HepG2 (cell line): ENCODE results near the gene TCAIM. TPM values are rescaled to one million over a fixed set of nuclear protein-coding genes. Genes with fewer than 3 reads are reported as not detected.
A peak's percentile ranks its signal among the peaks of the same experiment; 100 is the strongest.

Experiments used
- ATF7-NPFF ChIP-seq: sonication (generic); formaldehyde crosslinking; IDR thresholded peaks from 2 replicates; pipeline ENCODE4 v1.8.1; 2023; ENCODE audit warnings: mild to moderate bottlenecking, low read depth, missing genetic modification reagents, moderate library complexity
- BRF2 ChIP-seq: sonication (generic); formaldehyde crosslinking; IDR thresholded peaks from 2 replicates; pipeline ENCODE4 v1.8.1; 2022; ENCODE audit warnings: mild to moderate bottlenecking, missing genetic modification reagents
- EZH2 ChIP-seq: conservative IDR thresholded peaks from 2 replicates; pipeline ENCODE4 v1.6.1; 2012; ENCODE audit warnings: mild to moderate bottlenecking, low read depth, low read length, moderate library complexity
- HOXA9 ChIP-seq: sonication (generic); formaldehyde crosslinking; IDR thresholded peaks from 2 replicates; pipeline ENCODE4 v1.8.1; 2022; ENCODE audit warnings: missing genetic modification reagents, mild to moderate bottlenecking, moderate library complexity, borderline replicate concordance
- PRMT3 ChIP-seq: sonication (generic); formaldehyde crosslinking; IDR thresholded peaks from 2 replicates; pipeline ENCODE4 v1.8.1; 2022; ENCODE audit warnings: low read depth, mild to moderate bottlenecking, moderate library complexity, missing genetic modification reagents, borderline replicate concordance
- REST ChIP-seq, 2 experiments: IDR thresholded peaks; 2 replicates each; pipeline ENCODE4 v1.6.1; 2011 to 2012; ENCODE audit warnings: low read length in 2 of 2, borderline replicate concordance in 1 of 2, low read depth in 1 of 2, mild to moderate bottlenecking in 1 of 2, moderate library complexity in 1 of 2
- SAFB2 ChIP-seq: sonication (generic); formaldehyde crosslinking; IDR thresholded peaks from 2 replicates; pipeline ENCODE4 v1.5.1; 2020; ENCODE audit warnings: missing genetic modification reagents, low read depth, mild to moderate bottlenecking, borderline replicate concordance
- THYN1 ChIP-seq: sonication (generic); formaldehyde crosslinking; IDR thresholded peaks from 2 replicates; pipeline ENCODE4 v1.8.1; 2023; ENCODE audit warnings: low read depth, mild to moderate bottlenecking, moderate library complexity, missing genetic modification reagents, borderline replicate concordance
- ZBTB26 ChIP-seq: IDR thresholded peaks from 2 replicates; pipeline ENCODE4 v1.6.1; 2016; ENCODE audit warnings: missing compliant biosample characterization, missing genetic modification reagents, borderline replicate concordance
- ZNF441 ChIP-seq: sonication (generic); formaldehyde crosslinking; IDR thresholded peaks from 2 replicates; pipeline ENCODE4 v1.7.0; 2021; ENCODE audit warnings: missing genetic modification reagents, borderline replicate concordance
- ZNF501 ChIP-seq: sonication (generic); formaldehyde crosslinking; IDR thresholded peaks from 2 replicates; pipeline ENCODE4 v1.5.1; 2020; ENCODE audit warnings: mild to moderate bottlenecking, moderate library complexity, missing genetic modification reagents
- ZNF616 ChIP-seq: sonication (generic); formaldehyde crosslinking; IDR thresholded peaks from 2 replicates; pipeline ENCODE4 v1.5.0; 2020; ENCODE audit warnings: low read depth, mild to moderate bottlenecking, missing genetic modification reagents
- polyA plus RNA-seq, 8 experiments: library from polyadenylated mRNA; depleted of rRNA in 3 of 8; stranded (reverse) in 7 of 8; unstranded in 1 of 8; fragments of >200 nt; fragmentation: Illumina TruSeq in 4 of 8; extraction: Trizol in 4 of 8; gene quantifications; 2 replicates each; pipeline versions ENCODE4 v1.2.1 to v1.2.3, GENCODE V29; 2011 to 2016; ENCODE audit warnings: low read depth in 4 of 8, missing spikeins in 1 of 8, mixed read lengths in 1 of 8; ENCODE audit not compliant: insufficient read depth in 1 of 8
- total RNA-seq, 5 experiments: library from RNA; depleted of rRNA; stranded (reverse); fragments of >200 nt; fragmentation: Illumina TruSeq; extraction: Trizol; gene quantifications; 2 replicates each; pipeline ENCODE4 v1.2.3, GENCODE V29; 2016; ENCODE audit warnings: low read depth in 1 of 5
- TF ChIP-seq, protein P1 (sequence below), 2 experiments: sonication (generic) in 1 of 2; formaldehyde crosslinking in 1 of 2; IDR thresholded peaks; 2 replicates each; pipeline versions ENCODE4 v1.6.1 to v1.9.0; 2014 to 2022; ENCODE audit warnings: antibody characterized with exemption in 1 of 2, borderline replicate concordance in 1 of 2, inconsistent platforms in 1 of 2, low read depth in 1 of 2, missing genetic modification reagents in 1 of 2

Gene TCAIM
- total and polyA plus RNA-seq, 2 of the 13 experiments (the other 11 are each of a cell fraction or from before 2014, with no cell fraction given): 16.9 to 22.6 TPM

- TF ChIP-seq ZBTB26 (no peak; the same call in 1 of the 2 replicates), EZH2 (no peak), PRMT3 (CRISPR knock-in tag) (peak; percentile 88), ZNF441 (CRISPR knock-in tag) (peak; percentile 92; the same call in 1 of the 2 replicates), REST (IDR thresholded peaks at IDR 0.05; ENCODE audit: borderline replicate concordance in 1 of 2, low read depth in 1 of 2, low read length in 2 of 2) (no peak; a peak in 1 of 4 replicates), ATF7-NPFF (CRISPR knock-in tag) (peak; percentile 99), ZNF501 (CRISPR knock-in tag) (peak; percentile 100), ZNF616 (peak; percentile 94), HOXA9 (CRISPR knock-in tag) (peak; percentile 98), THYN1 (no peak), BRF2 (CRISPR knock-in tag) (peak; percentile 97), SAFB2 (peak; percentile 99)
- TF ChIP-seq, protein P1, sequence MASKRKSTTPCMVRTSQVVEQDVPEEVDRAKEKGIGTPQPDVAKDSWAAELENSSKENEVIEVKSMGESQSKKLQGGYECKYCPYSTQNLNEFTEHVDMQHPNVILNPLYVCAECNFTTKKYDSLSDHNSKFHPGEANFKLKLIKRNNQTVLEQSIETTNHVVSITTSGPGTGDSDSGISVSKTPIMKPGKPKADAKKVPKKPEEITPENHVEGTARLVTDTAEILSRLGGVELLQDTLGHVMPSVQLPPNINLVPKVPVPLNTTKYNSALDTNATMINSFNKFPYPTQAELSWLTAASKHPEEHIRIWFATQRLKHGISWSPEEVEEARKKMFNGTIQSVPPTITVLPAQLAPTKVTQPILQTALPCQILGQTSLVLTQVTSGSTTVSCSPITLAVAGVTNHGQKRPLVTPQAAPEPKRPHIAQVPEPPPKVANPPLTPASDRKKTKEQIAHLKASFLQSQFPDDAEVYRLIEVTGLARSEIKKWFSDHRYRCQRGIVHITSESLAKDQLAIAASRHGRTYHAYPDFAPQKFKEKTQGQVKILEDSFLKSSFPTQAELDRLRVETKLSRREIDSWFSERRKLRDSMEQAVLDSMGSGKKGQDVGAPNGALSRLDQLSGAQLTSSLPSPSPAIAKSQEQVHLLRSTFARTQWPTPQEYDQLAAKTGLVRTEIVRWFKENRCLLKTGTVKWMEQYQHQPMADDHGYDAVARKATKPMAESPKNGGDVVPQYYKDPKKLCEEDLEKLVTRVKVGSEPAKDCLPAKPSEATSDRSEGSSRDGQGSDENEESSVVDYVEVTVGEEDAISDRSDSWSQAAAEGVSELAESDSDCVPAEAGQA (IDR thresholded peaks at IDR 0.05; ENCODE audit: low read depth): no peak
- TF ChIP-seq, protein P1 (CRISPR knock-in tag; IDR thresholded peaks at IDR 0.05; ENCODE audit: borderline replicate concordance): peak; percentile 93; the same call in 1 of the 2 replicates
Measured at GRCh38 chr3:44338010-44338827, at the start of gene TCAIM (continued).
